ENCODE measurements around the gene IPO13.
A peak's percentile ranks its signal among the peaks of the same experiment; 100 is the strongest.

The IPO13 gene

DNA sequence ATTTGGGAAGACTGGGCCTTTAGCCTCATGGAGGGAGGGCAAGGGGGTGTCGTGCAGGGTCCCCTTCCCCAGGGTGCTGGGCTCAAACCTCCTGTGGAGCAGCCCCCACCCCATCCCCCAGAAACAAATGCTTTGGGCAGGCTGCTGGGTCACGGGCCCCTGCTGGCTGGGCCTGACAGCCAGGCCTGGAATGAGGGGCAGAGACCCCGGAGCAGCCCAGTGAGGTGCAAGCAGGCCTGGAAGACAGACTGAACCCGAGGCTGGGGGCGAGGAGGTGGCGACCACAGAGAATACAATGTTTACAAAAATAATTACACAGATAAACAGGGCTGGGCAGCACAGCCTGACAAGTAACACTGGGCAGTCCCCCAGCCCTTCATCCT, 50.0 kb downstream of the IPO13 start:
- CTCF ChIA-PET: no interaction called here

DNA sequence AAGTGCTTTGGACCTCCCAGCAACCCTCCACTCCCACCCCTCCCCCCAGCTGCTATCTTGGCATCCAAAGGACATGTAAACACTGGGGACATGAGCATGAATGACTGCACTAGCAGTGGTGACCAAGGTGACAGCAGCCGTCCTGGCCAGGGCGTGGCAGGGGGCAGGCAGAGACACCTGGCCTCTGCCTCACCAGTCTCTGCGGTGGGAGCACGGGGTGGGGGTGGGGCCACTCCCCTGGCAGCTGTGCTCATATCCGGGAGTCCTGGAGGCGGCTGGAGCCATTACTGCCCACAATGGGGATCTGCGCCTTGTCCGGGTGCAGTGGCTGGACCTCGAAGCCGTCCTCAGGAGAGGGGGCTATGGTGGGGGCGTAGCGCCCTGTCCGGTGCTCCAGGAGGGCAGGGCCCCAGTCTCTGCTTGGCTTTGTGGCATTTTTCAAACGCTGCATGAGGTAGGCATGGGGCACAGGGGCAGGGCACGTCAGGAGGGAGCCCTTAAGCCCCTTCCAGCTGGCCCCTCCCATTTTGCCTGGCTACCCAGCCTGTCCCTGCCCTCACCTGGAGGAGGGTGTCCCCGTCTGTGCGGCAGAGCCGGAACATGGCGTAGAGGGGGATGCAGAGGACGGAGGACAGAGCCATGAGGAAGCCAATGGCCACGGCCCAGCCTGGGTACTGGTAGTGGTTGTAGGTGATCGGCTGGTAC, 50.7 kb downstream of the IPO13 start:
- Mint-ChIP-seq H3K4me1 (peaks cover 15% of the 10 kb centered on the region), H3K27ac (no peak overlapping the region), H3K27me3 (peaks cover 5% of the 10 kb centered on the region), H3K36me3 (no peaks in the 10 kb centered on the region), H3K4me3 (no peak overlapping the region), H3K9me3 (no peaks in the 10 kb centered on the region)
- CTCF ChIA-PET: no interaction called here
- DNase-seq: no peak

More for the DNA sequence above, 50.0 kb downstream of the IPO13 start:
- no peak overlapping the region for H3K27ac Mint-ChIP-seq
- no peaks in the 10 kb centered on the region for H3K36me3 Mint-ChIP-seq
- H3K27me3 Mint-ChIP-seq: peaks cover 12% of the 10 kb centered on the region
- no peak for DNase-seq
- H3K4me1 Mint-ChIP-seq: peaks cover 22% of the 10 kb centered on the region
- H3K4me3 Mint-ChIP-seq: no peak overlapping the region
- H3K9me3 Mint-ChIP-seq: no peaks in the 10 kb centered on the region

DNA sequence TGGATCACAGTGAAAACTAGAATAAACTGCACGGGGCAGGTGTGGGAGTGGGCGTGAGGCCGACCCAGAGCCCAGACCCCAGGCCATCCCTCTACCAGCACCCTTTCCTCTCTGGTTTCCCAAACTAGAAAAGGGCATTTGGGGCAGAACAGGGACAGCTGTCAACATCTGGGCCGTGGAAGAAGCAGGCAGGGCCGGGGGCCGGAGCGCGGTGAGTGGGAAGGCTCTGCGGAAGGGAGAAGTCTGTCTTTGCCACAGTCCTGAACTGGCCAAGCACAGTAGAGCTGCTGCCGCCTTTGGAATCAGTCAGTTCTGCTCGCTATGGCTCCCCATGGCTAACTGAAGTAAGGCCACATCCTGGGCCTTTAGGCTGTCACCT, 51.2 kb downstream of the IPO13 start:
- H3K4me1 Mint-ChIP-seq: peaks cover 10% of the 10 kb centered on the region
- CTCF ChIA-PET: interaction anchor here (0.7 kb wide), 1 partner anchor 43 kb away, joined by 4 read pairs; no protein-coding TSS in a partner anchor

DNA sequence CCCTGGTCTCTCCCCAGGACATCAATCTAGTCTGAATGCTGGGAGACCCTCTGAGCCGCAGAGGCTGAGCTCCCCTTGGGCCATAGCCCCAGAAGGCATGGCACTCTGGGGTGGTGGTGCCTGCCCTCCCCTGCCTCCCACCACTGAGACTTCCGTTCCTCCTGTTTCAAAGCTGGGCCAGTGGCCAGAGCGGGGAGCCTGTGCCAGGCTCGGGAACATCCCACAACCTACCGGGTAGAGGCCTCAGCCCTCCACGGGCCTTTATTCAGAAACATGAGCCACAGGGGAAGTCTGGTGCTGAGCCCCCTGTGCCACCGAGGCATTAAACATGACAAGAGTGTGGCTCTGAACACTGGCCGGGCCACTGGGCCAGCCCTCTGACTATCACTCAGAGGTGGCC, 52.7 kb downstream of the IPO13 start:
- Mint-ChIP-seq H3K4me1 (peaks cover 10% of the 10 kb centered on the region), H3K4me3 (no peak overlapping the region), H3K27me3 (no peaks in the 10 kb centered on the region), H3K27ac (peak overlapping the region; percentile 38), H3K9me3 (no peaks in the 10 kb centered on the region), H3K36me3 (no peaks in the 10 kb centered on the region)
- CTCF ChIA-PET: interaction anchor here (1.0 to 8.9 kb wide), 2 partner anchors 34 to 48 kb away, joined by 4 to 161 read pairs; partner anchors contain the start of gene SLC6A9
- DNase-seq: no peak

More for the DNA sequence above, 51.2 kb downstream of the IPO13 start:
- Mint-ChIP-seq H3K36me3 (no peaks in the 10 kb centered on the region), H3K9me3 (no peaks in the 10 kb centered on the region), H3K4me3 (no peak overlapping the region), H3K27ac (no peak overlapping the region), H3K27me3 (no peaks in the 10 kb centered on the region)
- no peak for DNase-seq

DNA sequence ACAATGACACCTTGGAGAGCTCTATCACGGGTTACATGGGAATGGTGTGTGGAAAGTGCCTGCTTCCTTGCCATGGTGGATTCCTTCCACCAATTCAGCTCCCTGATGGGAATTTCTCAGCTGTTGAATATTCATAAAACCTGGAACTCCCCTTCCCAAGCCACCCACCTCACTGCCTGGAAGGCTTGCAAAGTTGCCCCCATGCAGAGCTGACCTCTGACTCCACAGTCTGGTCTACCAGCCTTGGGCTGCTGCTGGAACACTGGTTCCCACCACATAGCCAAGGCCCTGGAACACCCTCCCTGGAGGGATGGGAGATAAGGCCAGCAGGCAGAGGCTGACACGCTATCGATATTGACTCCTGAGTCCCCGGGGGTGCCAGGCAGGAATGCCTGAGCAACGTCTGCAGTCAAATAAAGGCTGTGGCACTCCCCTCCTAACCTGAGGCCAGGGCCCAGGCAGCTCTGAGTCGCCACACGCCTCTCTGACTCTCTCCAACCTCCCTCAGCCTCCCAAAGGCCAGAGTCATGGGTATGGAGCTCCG, 53.4 kb downstream of the IPO13 start:
- no peaks in the 10 kb centered on the region for H3K36me3 Mint-ChIP-seq
- CTCF ChIA-PET: interaction anchor here (1.0 to 8.9 kb wide), 2 partner anchors 33 to 47 kb away, joined by 4 to 161 read pairs; partner anchors contain the start of gene SLC6A9
- peaks cover 8% of the 10 kb centered on the region for H3K4me1 Mint-ChIP-seq
- no peak for DNase-seq
- H3K9me3 Mint-ChIP-seq: no peaks in the 10 kb centered on the region
- H3K27ac Mint-ChIP-seq: no peak overlapping the region
- H3K27me3 Mint-ChIP-seq: no peaks in the 10 kb centered on the region
- no peak overlapping the region for H3K4me3 Mint-ChIP-seq

DNA sequence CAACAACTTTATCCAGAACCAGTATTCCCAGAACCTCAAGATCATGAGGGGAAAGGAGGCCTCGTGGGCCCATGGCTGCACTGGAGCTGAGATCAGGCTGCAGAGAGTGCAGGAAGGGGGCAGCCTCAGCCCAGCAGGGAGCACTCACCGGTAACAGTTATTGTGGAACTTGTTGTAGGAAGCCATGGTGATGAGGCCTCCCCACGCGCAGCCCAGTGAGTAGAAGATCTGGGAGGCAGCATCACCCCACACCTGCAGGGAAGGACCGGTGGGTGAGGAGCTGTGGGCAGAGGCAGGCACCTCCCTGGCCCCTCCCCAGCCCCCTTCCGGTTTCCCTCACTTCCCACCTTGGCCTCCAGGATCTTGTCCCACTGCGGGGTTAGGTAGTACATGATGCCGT, 55.4 kb downstream of the IPO13 start:
- Mint-ChIP-seq H3K36me3 (no peaks in the 10 kb centered on the region), H3K4me3 (no peak overlapping the region), H3K9me3 (no peaks in the 10 kb centered on the region), H3K27me3 (no peaks in the 10 kb centered on the region), H3K4me1 (peaks cover 8% of the 10 kb centered on the region), H3K27ac (no peak overlapping the region)
- CTCF ChIA-PET: interaction anchor here (0.8 to 8.9 kb wide), 3 partner anchors 26 to 38 kb away, joined by 3 to 161 read pairs (median 6); partner anchors contain the start of gene SLC6A9
- DNase-seq: no peak

DNA sequence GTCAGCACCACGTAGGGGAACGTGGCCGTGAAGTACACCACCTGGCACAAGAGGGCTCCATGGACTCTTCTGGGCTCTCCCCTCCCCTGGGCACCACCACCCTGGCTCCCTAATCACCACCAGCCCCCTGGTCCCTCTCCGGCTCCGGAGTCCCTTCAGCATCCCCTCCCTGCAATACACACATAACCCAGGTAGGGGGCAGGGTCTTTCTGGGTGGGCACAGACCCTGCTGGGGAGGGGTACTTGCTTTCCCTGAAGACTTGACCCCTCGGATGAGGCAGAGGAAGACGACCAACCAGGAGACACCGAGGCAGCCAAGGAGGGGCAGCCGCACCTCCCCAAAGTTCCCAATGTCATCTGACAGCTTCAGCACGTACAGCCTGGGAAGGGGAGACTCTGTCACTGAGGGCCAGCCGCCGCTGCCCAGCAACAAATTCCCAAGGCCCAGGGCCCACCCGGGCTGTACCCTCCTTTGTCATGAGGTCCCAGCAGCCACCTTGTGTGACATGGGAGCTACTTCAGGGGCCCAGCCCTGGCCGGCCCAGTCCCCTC, 55.9 kb downstream of the IPO13 start:
- H3K27me3 Mint-ChIP-seq: no peaks in the 10 kb centered on the region
- no peak overlapping the region for H3K4me3 Mint-ChIP-seq
- no peaks in the 10 kb centered on the region for H3K9me3 Mint-ChIP-seq
- CTCF ChIA-PET: interaction anchor here (1.7 to 8.9 kb wide), 3 partner anchors 31 to 43 kb away, joined by 6 to 161 read pairs (median 102); partner anchors contain the start of gene SLC6A9
- DNase-seq: no peak
- H3K36me3 Mint-ChIP-seq: no peaks in the 10 kb centered on the region
- peaks cover 8% of the 10 kb centered on the region for H3K4me1 Mint-ChIP-seq
- H3K27ac Mint-ChIP-seq: no peak overlapping the region

DNA sequence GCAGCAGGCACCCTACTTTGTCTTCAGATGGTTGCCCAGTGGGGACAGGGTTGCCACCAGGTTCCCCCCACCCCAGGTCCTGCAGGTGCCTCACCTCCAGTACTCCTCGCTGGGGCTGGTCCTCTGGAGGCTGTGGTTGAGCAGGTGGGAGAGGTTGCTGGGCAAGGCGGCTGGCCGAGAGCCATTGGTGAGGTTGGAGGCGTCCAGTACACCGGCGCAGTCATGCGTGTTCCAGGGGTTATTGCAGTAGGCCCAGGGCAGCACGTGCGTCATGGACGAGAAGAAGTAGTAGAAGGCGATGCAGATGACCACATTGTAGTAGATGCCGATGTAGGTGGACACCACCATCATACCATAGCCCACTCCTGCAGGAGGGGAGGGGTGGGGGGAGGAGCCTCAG, 61.5 kb downstream of the IPO13 start:
- CTCF ChIA-PET: interaction anchor here (8.9 kb wide), 1 partner anchor 25 kb away, joined by 161 read pairs; the partner anchor contains the start of gene SLC6A9
- H3K36me3 Mint-ChIP-seq: no peaks in the 10 kb centered on the region
- H3K4me3 Mint-ChIP-seq: no peak overlapping the region
- H3K27me3 Mint-ChIP-seq: no peaks in the 10 kb centered on the region
- H3K4me1 Mint-ChIP-seq: peaks cover 5% of the 10 kb centered on the region
- DNase-seq: no peak
- H3K9me3 Mint-ChIP-seq: no peaks in the 10 kb centered on the region
- no peak overlapping the region for H3K27ac Mint-ChIP-seq

DNA sequence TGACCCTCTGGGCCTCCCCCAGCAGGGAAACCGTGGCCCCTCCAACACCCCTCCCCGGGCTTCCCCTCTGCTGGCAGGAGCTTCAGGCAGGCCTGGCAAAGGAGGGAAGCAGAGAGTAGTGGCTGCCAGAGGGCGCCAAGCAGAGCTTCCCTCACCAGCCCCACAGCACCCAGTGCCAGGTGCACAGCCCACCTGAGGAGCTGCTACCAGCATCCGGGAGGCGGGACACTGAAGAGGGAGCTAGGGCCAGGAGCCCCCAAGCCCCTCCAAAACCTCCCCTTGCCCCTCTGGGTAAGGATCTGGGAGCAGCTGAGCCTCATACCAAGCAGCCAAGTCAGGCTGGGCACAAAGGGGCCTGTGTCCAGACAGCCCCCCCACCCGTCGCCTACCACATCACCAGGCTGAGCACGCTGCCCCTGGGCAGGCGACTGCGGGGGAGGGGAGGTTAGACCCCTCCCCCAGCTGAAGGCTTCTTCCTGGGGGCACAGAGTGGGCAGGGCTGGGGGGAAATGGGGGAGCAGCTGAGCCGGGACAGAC, 64.3 kb downstream of the IPO13 start:
- DNase-seq: no peak
- H3K9me3 Mint-ChIP-seq: no peaks in the 10 kb centered on the region
- CTCF ChIA-PET: interaction anchor here (1.0 to 1.4 kb wide), 2 partner anchors 25 to 37 kb away, joined by 3 to 7 read pairs; no protein-coding TSS in a partner anchor
- H3K27ac Mint-ChIP-seq: no peak overlapping the region
- H3K4me1 Mint-ChIP-seq: peaks cover 5% of the 10 kb centered on the region
- no peaks in the 10 kb centered on the region for H3K27me3 Mint-ChIP-seq
- H3K4me3 Mint-ChIP-seq: no peak overlapping the region
- no peaks in the 10 kb centered on the region for H3K36me3 Mint-ChIP-seq

DNA sequence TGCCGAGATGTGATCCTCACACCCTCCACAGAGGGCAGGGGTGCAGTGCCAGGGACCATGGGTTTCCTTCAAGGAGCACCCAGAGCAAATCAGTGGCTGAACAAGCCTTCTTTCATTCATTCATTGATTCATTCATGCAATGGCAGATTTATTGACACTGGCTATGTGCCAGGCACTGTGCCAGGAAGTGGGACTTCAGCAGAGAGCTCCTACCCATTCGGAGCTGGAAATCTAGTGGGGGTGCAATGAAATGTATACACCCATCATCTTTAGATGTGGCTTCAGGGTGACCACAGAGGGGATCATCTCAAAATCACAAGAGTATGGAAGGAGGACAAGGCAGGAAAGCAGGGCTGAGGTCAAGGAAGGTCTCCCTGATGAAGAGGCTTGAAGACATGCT, 65.7 kb downstream of the IPO13 start:
- CTCF ChIA-PET: interaction anchor here (1.0 to 2.4 kb wide), 2 partner anchors 24 to 26 kb away, joined by 3 to 7 read pairs; no protein-coding TSS in a partner anchor
- H3K4me1 Mint-ChIP-seq: peaks cover 5% of the 10 kb centered on the region
- no peak overlapping the region for H3K4me3 Mint-ChIP-seq
- DNase-seq: no peak
- H3K27me3 Mint-ChIP-seq: no peaks in the 10 kb centered on the region
- no peaks in the 10 kb centered on the region for H3K36me3 Mint-ChIP-seq
- no peak overlapping the region for H3K27ac Mint-ChIP-seq
- no peaks in the 10 kb centered on the region for H3K9me3 Mint-ChIP-seq

DNA sequence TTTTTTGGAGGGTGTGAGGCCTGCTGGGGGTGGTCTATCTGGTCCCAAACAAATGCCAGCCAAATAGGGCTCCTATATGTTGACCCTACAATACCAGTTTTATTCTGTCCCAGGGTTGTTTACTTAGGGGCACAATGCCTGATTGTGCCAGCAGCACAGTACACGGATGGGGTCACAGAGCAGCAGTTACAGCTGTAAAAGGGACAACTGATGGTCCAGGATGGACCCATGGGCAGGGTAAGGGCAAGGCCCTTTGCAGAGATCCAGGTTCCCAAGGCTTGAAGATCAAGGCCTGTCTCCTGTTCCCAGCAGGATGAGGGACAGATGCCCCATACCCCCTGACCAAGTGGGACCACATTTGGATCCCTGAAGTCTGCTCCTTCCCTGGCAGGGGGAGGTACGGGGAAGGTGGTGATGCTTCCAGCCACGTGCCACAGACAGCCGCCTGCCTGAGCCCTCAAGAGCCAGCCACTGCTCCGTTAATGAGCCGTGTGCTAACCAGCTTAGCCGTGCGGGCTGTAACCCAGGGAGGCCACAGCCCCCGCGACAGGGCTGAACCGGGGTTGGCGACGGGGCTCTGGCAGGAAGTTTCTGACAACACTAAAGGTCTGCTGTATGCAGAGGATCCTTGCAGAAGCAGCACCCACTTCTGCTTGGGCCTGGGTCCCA, 66.3 kb downstream of the IPO13 start:
- Mint-ChIP-seq H3K36me3 (no peaks in the 10 kb centered on the region), H3K4me3 (no peak overlapping the region), H3K4me1 (peaks cover 5% of the 10 kb centered on the region), H3K27ac (peak overlapping the region; percentile 12), H3K27me3 (no peaks in the 10 kb centered on the region), H3K9me3 (no peaks in the 10 kb centered on the region)
- no peak for DNase-seq
- CTCF ChIA-PET: interaction anchor here (2.4 to 2.5 kb wide), 2 partner anchors 8 to 23 kb away, joined by 7 to 17 read pairs; no protein-coding TSS in a partner anchor

DNA sequence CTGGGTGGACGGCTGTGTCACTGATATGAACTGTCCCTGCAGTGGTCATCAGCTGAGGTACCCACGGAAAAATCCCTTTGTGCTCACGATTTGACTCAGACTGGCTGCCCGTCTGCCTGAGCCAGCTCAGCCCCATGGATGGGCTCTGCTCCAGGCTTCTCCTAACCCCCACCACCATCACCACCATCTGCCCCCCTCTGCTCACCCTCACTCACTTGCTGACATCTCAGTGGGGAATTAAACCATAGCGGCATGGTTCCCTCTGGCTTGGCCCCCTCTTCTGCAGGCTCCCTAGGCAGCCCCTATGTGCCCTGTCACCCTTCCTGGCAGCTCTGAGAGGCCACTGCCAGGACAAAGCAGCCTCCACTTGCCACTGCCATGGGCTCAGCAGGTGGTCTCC, 67.2 kb downstream of the IPO13 start:
- CTCF ChIA-PET: interaction anchor here (2.4 to 2.5 kb wide), 2 partner anchors 9 to 22 kb away, joined by 7 to 17 read pairs; no protein-coding TSS in a partner anchor
- H3K27ac Mint-ChIP-seq: no peak overlapping the region

DNA sequence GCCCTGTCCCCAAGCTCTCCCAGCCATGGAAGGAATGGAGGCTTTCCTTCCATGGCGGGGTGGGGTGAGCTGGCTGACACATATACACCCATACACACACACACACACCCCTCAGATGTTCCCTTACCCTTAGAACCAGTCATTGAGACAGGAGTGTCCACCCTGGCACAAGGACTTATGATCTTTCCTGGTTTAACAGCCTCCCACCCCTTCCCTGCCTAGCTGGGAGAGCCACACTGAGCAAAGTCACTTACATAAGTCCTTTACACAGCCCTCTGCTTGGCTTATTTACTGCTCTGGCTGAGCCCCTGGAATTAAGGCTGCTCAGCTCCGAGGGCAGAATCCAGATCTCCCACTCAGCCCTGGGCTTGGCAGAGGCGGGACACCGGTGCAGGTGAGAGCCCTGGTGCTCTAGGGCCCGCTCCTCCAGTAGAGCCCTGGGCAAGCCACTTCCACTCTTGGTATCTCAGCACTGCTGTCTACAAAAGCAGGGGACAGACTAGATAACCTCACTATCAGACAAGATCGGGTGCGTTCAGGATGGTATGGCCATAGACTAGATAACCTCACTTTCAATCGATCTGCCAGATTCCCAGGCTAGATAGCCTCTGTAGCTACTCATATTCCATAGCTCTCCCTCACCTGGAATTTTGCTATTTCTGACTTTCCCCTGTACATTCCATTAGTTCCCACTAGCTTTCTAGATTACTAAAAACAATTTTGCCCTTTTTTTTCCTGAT, 67.8 kb downstream of the IPO13 start:
- no peaks in the 10 kb centered on the region for H3K27me3 Mint-ChIP-seq
- no peak overlapping the region for H3K27ac Mint-ChIP-seq
- no peaks in the 10 kb centered on the region for H3K9me3 Mint-ChIP-seq
- CTCF ChIA-PET: interaction anchor here (2.4 to 2.5 kb wide), 2 partner anchors 9 to 22 kb away, joined by 7 to 17 read pairs; no protein-coding TSS in a partner anchor
- peaks cover 5% of the 10 kb centered on the region for H3K4me1 Mint-ChIP-seq
- no peak for DNase-seq
- no peak overlapping the region for H3K4me3 Mint-ChIP-seq
- no peaks in the 10 kb centered on the region for H3K36me3 Mint-ChIP-seq

More for the DNA sequence above, 67.2 kb downstream of the IPO13 start:
- DNase-seq: no peak
- Mint-ChIP-seq H3K27me3 (no peaks in the 10 kb centered on the region), H3K36me3 (no peaks in the 10 kb centered on the region), H3K9me3 (no peaks in the 10 kb centered on the region), H3K4me1 (peaks cover 5% of the 10 kb centered on the region), H3K4me3 (no peak overlapping the region)
